Endothelial cell (in vitro differentiated cells): ENCODE measurements around the gene JSRP1. TPM values are rescaled to one million over a fixed set of nuclear protein-coding genes. Genes with fewer than 3 reads are reported as not detected.

Source experiments
- DNase-seq: peaks from one replicate; pipeline ENCODE4 v3.0.0; 2021; ENCODE audit warnings: low spot score
- H3K27ac Mint-ChIP-seq: one replicate; pipeline ENCODE4 v1.8.0; 2021; ENCODE audit warnings: mixed read lengths, inconsistent platforms; ENCODE audit not compliant: unreplicated experiment
- H3K27me3 Mint-ChIP-seq: one replicate; pipeline ENCODE4 v1.8.0; 2021; ENCODE audit warnings: mild to moderate bottlenecking, moderate library complexity, mixed read lengths, inconsistent platforms; ENCODE audit not compliant: unreplicated experiment
- H3K36me3 Mint-ChIP-seq: one replicate; pipeline ENCODE4 v1.8.0; 2021; ENCODE audit warnings: mild to moderate bottlenecking, low read depth, mixed read lengths, inconsistent platforms; ENCODE audit not compliant: unreplicated experiment
- H3K4me1 Mint-ChIP-seq: one replicate; pipeline ENCODE4 v1.8.0; 2021; ENCODE audit warnings: mild to moderate bottlenecking, mixed read lengths, inconsistent platforms; ENCODE audit not compliant: unreplicated experiment
- H3K4me3 Mint-ChIP-seq: one replicate; pipeline ENCODE4 v1.8.0; 2021; ENCODE audit warnings: mild to moderate bottlenecking, mixed read lengths, inconsistent platforms; ENCODE audit not compliant: unreplicated experiment
- H3K9me3 Mint-ChIP-seq: one replicate; pipeline ENCODE4 v1.8.0; 2021; ENCODE audit warnings: mixed read lengths, inconsistent platforms; ENCODE audit not compliant: unreplicated experiment
- CTCF ChIP-seq: fragments of 200-600 bp; sonication (generic); IDR thresholded peaks from one replicate; pipeline ENCODE4 v1.5.0; 2021; ENCODE audit warnings: antibody characterized with exemption; ENCODE audit not compliant: unreplicated experiment
- total RNA-seq: library from RNA; stranded (reverse); fragmentation: NEBNext Ultra II Directional; extraction: Animal tissue kit (Norgen Biotek cat#: 25700); gene quantifications from one replicate; pipeline ENCODE4 v1.2.1, GENCODE V29; 2021; ENCODE audit not compliant: unreplicated experiment

The JSRP1 gene
- total RNA-seq, 1 donor from 2014 or later: not detected

DNA sequence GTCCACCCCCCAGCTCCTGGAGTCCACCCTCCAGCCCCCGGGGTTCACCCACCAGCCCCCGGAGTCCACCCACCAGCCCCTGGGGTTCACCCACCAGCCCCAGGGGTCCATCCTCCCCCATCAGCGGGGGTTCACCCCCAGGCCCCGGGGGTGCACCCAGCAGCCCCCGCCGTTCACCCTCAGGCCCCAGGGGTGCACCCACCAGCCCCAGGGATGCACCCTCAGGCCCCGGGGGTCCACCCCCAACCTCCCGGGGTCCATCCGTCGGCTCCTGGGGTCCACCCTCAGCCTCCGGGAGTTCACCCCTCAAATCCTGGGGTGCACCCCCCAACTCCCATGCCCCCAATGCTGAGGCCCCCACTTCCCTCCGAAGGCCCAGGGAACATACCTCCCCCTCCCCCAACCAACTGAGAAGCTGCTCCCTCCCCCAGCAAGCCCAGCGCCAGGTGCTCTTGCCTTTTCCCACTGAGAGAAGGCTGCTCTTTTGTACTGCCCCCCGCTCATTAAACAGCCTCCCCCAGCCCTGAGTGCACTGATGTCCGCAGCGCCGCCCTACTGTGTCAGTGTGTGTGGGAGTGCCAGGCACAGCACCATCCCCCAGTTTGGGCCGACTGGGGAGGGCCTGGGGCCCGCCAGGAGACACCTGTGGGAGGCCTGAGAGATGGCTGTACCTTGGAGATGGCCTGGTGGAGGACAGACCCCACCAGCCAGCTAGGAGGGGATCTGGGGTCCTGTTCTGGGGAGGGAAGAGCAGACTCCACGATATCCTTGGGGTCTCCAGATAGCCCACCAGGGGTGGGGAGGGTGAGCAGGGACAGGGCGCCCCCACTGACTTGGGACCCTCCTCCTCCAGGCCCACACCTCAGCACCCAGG lies 7.8 kb downstream of the JSRP1 start:
- no peak overlapping the region for H3K4me3 Mint-ChIP-seq
- DNase-seq: no peak
- no peaks in the 10 kb centered on the region for H3K4me1 Mint-ChIP-seq
- peaks cover 3% of the 10 kb centered on the region for H3K27me3 Mint-ChIP-seq
- H3K36me3 Mint-ChIP-seq: peaks cover 9% of the 10 kb centered on the region
- no peaks in the 10 kb centered on the region for H3K9me3 Mint-ChIP-seq
- TF ChIP-seq CTCF: no peak
- no peak overlapping the region for H3K27ac Mint-ChIP-seq

GRCh38 chr19:2247433-2248101 lies 8.7 kb downstream of the JSRP1 start:
- Mint-ChIP-seq H3K9me3 (no peaks in the 10 kb centered on the region), H3K4me3 (no peak overlapping the region), H3K4me1 (peaks cover 2% of the 10 kb centered on the region), H3K27me3 (peaks cover 3% of the 10 kb centered on the region), H3K36me3 (peaks cover 11% of the 10 kb centered on the region), H3K27ac (no peak overlapping the region)
- TF ChIP-seq CTCF: no peak
- no peak for DNase-seq

DNA sequence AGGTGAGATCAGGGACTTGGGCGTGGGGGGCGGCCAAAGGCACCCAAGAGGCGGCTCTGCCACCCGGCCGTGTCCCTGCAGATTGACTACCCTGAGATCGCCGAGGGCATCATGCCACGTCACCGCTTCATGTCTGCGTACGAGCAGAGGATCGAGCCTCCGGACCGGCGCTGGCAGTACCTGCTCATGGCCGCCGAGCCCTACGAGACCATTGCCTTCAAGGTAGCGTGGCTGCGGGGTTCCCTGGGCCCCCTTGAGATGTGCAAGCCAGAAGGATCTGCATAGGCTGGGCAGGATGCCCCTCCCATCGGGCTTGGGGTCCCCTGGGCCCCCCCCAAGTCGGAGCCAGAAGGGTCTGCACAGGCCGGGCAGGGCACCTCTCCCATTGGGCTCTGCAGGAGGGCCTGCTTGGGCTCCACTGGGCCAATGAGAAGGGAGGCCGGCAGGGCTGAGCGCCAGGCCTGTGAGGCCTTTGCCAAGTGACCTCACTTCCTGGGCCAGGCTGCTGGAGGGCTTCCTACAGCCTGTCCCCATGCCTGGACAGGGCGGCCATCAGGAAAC lies 9.3 kb downstream of the JSRP1 start:
- Mint-ChIP-seq H3K36me3 (peaks cover 12% of the 10 kb centered on the region), H3K9me3 (no peaks in the 10 kb centered on the region), H3K27me3 (peaks cover 3% of the 10 kb centered on the region), H3K27ac (no peak overlapping the region), H3K4me1 (peaks cover 6% of the 10 kb centered on the region), H3K4me3 (no peak overlapping the region)
- DNase-seq: no peak
- no peak for TF ChIP-seq CTCF

- peaks cover 5% of the 10 kb centered on the region for H3K27me3 Mint-ChIP-seq
- H3K36me3 Mint-ChIP-seq: peaks cover 12% of the 10 kb centered on the region
- peaks cover 13% of the 10 kb centered on the region for H3K4me1 Mint-ChIP-seq
- no peaks in the 10 kb centered on the region for H3K9me3 Mint-ChIP-seq
- H3K27ac Mint-ChIP-seq: no peak overlapping the region
- TF ChIP-seq CTCF: no peak
- H3K4me3 Mint-ChIP-seq: peak overlapping the region; percentile 56
- DNase-seq: no peak
These were observed 10.1 kb downstream of the JSRP1 start for GRCh38 chr19:2246014-2246620.
